HEK293 (cell line): Measurements from ENCODE around the gene PCSK5.

Experiments
- EGR2 ChIP-seq: fragments of 450-650 bp; formaldehyde crosslinking; IDR thresholded peaks from 2 replicates; pipeline ENCODE4 v1.5.1; 2016; ENCODE audit warnings: low read depth, missing biosample characterization, missing genetic modification characterization
- KLF10 ChIP-seq: fragments of 450-650 bp; IDR thresholded peaks from 2 replicates; pipeline ENCODE4 v1.5.1; 2018; ENCODE audit warnings: missing biosample characterization, mild to moderate bottlenecking, missing genetic modification characterization
- ZNF140 ChIP-seq: fragments of 450-650 bp; formaldehyde crosslinking; IDR thresholded peaks from 2 replicates; pipeline ENCODE4 v1.5.1; 2016; ENCODE audit warnings: missing biosample characterization, missing genetic modification characterization
- ZNF274 ChIP-seq, 2 experiments: fragments of 200-500 bp in 1 of 2; fragments of 450-650 bp in 1 of 2; sonication (Bioruptor generic) in 1 of 2; formaldehyde crosslinking in 1 of 2; IDR thresholded peaks; 2 replicates each; pipeline versions ENCODE4 v1.5.1 to v1.6.1; 2014 to 2016; ENCODE audit warnings: borderline replicate concordance in 1 of 2, inconsistent platforms in 1 of 2, low read length in 1 of 2, missing biosample characterization in 1 of 2, missing genetic modification characterization in 1 of 2
- ZSCAN30 ChIP-seq: fragments of 450-650 bp; IDR thresholded peaks from 2 replicates; pipeline ENCODE4 v1.5.1; 2018; ENCODE audit warnings: missing biosample characterization, mild to moderate bottlenecking, missing genetic modification characterization, moderate library complexity
- TF ChIP-seq, protein P1 (sequence below): fragments of 450-650 bp; formaldehyde crosslinking; IDR thresholded peaks from 2 replicates; pipeline ENCODE4 v1.5.1; 2016; ENCODE audit warnings: missing biosample characterization, missing genetic modification characterization, borderline replicate concordance

DNA sequence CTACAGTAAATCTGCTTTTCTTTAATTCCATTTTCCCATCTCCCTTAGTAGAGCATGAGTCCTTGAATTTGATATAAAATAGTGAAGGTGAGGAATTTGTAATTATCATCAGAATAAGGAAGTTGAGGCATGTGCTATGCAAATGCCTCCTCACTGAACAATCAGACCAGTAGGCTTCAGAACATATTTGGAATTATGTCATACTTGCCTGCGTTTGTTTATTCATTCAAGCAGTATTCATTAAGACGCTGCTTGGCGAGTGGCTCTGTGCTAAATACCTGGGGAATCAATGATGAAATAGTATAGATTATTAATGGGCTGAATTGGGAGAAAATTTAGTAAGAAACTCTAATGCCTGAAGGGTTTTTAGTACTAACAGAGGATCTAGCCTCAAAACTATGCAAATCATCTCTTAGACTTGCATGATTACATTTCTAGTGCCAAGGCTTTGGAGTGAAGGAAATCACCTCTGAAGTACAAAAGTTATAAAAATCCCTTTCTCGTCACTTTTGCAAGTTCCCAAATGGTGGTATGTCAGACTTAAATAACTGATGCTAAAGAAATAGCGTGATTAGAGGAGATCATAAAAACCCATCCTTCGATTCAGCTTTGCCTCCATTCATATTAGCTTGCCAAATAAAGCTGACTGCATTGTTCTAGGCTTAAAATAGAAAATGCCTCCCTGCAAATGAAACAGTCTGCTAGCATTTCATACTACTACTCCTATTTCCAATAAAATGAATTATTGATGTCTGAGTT, 141.7 kb downstream of the PCSK5 start:
- TF ChIP-seq EGR2 (tag by site-specific recombination) (no peak), ZSCAN30 (no peak), KLF10 (tag by site-specific recombination) (no peak), ZNF140 (tag by site-specific recombination) (no peak), ZNF274 (IDR thresholded peaks at IDR 0.05; ENCODE audit: low read length) (no peak), ZNF274 (tag by site-specific recombination; IDR thresholded peaks at IDR 0.05; ENCODE audit: borderline replicate concordance) (no peak)
- TF ChIP-seq, protein P1, sequence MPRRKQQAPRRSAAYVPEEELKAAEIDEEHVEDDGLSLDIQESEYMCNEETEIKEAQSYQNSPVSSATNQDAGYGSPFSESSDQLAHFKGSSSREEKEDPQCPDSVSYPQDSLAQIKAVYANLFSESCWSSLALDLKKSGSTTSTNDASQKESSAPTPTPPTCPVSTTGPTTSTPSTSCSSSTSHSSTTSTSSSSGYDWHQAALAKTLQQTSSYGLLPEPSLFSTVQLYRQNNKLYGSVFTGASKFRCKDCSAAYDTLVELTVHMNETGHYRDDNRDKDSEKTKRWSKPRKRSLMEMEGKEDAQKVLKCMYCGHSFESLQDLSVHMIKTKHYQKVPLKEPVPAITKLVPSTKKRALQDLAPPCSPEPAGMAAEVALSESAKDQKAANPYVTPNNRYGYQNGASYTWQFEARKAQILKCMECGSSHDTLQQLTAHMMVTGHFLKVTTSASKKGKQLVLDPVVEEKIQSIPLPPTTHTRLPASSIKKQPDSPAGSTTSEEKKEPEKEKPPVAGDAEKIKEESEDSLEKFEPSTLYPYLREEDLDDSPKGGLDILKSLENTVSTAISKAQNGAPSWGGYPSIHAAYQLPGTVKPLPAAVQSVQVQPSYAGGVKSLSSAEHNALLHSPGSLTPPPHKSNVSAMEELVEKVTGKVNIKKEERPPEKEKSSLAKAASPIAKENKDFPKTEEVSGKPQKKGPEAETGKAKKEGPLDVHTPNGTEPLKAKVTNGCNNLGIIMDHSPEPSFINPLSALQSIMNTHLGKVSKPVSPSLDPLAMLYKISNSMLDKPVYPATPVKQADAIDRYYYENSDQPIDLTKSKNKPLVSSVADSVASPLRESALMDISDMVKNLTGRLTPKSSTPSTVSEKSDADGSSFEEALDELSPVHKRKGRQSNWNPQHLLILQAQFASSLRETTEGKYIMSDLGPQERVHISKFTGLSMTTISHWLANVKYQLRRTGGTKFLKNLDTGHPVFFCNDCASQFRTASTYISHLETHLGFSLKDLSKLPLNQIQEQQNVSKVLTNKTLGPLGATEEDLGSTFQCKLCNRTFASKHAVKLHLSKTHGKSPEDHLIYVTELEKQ (tag by site-specific recombination) = no peak
